PFSK-1 (cell line): ENCODE data around the gene TTYH1.

Experiments used
- FOXP2 ChIP-seq: optimal IDR thresholded peaks from 2 replicates; pipeline ENCODE3; 2011; ENCODE audit warnings: borderline replicate concordance, control low read depth, inconsistent platforms; ENCODE audit not compliant: insufficient read depth; ENCODE audit errors: extremely low read length, extremely low read depth
- POLR2AphosphoS5 ChIP-seq: IDR thresholded peaks from 2 replicates; pipeline ENCODE4 v1.6.1; 2012; ENCODE audit warnings: low read depth, mild to moderate bottlenecking, control low read depth, low read length, moderate library complexity
- SIN3A ChIP-seq: IDR thresholded peaks from 2 replicates; pipeline ENCODE4 v1.6.1; 2012; ENCODE audit warnings: mild to moderate bottlenecking, low read length, moderate library complexity, borderline replicate concordance; ENCODE audit not compliant: insufficient read depth
- TAF1 ChIP-seq: IDR thresholded peaks from 2 replicates; pipeline ENCODE4 v1.6.1; 2012; ENCODE audit warnings: low read length, control low read depth, borderline replicate concordance; ENCODE audit not compliant: insufficient read depth
- TF ChIP-seq, protein P1 (sequence below), 2 experiments: IDR thresholded peaks; 2 replicates each; pipeline versions ENCODE4 v1.6.1 to v1.8.0; 2011 to 2012; ENCODE audit warnings: low read depth in 2 of 2, low read length in 2 of 2, control low read depth in 1 of 2, inconsistent platforms in 1 of 2, mild to moderate bottlenecking in 1 of 2, moderate library complexity in 1 of 2; ENCODE audit not compliant: insufficient read depth in 1 of 2

Gene TTYH1

DNA sequence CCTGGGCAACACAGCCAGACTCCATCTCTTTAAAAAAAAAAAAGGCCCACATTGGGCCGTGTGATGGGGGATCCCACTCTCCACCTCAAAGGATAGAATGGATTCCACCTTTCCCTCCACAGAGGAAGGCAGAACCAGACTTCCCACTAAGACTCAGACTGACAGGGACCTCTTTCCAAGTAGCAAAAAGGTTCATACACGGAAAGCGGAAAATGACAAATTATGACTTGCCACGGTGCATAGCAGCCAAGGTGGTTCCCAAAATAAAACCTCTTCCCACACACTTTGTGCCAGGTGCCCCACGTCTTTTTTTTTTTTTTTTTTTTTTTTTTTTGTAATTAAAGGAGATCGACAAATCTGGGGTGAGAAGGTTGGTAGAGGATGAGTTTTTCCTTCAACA, 14.4 kb upstream of the TTYH1 start:
- TF ChIP-seq TAF1 (no peak), SIN3A (no peak), FOXP2 (no peak), POLR2AphosphoS5 (no peak)
- TF ChIP-seq, protein P1, sequence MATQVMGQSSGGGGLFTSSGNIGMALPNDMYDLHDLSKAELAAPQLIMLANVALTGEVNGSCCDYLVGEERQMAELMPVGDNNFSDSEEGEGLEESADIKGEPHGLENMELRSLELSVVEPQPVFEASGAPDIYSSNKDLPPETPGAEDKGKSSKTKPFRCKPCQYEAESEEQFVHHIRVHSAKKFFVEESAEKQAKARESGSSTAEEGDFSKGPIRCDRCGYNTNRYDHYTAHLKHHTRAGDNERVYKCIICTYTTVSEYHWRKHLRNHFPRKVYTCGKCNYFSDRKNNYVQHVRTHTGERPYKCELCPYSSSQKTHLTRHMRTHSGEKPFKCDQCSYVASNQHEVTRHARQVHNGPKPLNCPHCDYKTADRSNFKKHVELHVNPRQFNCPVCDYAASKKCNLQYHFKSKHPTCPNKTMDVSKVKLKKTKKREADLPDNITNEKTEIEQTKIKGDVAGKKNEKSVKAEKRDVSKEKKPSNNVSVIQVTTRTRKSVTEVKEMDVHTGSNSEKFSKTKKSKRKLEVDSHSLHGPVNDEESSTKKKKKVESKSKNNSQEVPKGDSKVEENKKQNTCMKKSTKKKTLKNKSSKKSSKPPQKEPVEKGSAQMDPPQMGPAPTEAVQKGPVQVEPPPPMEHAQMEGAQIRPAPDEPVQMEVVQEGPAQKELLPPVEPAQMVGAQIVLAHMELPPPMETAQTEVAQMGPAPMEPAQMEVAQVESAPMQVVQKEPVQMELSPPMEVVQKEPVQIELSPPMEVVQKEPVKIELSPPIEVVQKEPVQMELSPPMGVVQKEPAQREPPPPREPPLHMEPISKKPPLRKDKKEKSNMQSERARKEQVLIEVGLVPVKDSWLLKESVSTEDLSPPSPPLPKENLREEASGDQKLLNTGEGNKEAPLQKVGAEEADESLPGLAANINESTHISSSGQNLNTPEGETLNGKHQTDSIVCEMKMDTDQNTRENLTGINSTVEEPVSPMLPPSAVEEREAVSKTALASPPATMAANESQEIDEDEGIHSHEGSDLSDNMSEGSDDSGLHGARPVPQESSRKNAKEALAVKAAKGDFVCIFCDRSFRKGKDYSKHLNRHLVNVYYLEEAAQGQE (IDR thresholded peaks at IDR 0.05; ENCODE audit: insufficient read depth in 1 of 2, low read depth in 2 of 2, low read length in 2 of 2): no peak

DNA sequence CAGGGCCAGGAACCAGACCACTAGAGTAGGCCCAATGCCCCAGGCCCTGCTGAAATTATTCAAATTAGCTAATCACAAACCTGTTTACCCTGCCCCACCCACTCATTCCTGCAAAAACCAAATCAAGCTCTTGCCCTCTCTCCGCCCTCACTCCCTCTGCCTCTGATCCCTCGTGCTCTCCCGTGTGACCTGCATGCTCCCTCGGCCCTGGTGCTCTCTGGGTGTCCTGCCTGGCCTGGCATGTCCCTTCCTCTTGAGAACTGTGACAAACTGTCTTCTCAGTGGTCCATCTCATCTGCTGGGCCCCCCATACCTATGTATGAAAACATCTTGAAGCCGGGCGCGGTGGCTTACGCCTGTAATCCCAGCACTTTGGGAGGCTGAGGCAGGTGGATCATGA, 12.2 kb upstream of the TTYH1 start:
- no peak for TF ChIP-seq FOXP2
- no peak for TF ChIP-seq TAF1
- TF ChIP-seq, protein P1 (IDR thresholded peaks at IDR 0.05; ENCODE audit: insufficient read depth in 1 of 2, low read depth in 2 of 2, low read length in 2 of 2): no peak
- no peak for TF ChIP-seq POLR2AphosphoS5
- no peak for TF ChIP-seq SIN3A

DNA sequence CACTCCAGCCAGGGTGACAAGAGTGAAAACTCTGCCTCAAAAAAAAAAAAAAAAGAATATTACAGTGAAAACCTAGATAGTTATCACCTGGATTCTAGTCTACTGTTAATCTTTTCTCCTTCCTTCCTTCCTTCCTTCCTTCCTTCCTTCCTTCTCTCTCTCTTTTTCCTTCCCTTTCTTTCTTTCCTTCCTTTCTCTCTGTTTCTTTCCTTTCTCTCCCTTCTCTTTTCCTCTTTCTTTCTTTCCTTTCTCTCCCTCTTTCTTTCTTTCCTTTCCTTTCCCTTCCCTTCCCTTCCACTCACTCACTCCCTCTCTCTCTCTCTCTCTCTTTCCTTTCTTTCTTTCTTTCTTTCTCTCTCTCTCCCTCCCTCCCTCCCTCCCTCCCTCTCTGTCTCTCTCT, 9.6 kb upstream of the TTYH1 start:
- TF ChIP-seq FOXP2: no peak
- no peak for TF ChIP-seq SIN3A
- TF ChIP-seq POLR2AphosphoS5: no peak
- TF ChIP-seq, protein P1 (IDR thresholded peaks at IDR 0.05; ENCODE audit: insufficient read depth in 1 of 2, low read depth in 2 of 2, low read length in 2 of 2): no peak
- TF ChIP-seq TAF1: no peak

DNA sequence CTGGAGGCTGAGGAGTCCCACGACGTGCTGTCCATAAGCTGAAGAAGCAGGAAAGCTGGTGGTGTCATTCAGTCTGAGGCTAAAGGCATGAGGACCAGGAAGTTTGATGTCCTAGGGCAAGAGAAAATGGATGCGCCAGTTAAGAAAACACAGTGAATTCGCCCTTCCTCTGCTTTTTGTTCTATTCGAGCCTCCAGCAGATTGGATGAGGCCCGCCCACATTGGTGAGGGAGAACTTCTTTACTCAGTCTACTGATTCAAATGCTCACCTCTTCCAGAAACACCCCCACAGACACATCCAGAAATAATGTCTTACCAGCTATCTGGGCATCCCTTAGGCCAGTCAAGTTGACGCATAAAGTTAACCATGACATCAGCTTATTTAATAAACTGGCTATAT, 7.5 kb upstream of the TTYH1 start:
- TF ChIP-seq FOXP2 (no peak), SIN3A (no peak), TAF1 (no peak), POLR2AphosphoS5 (no peak)
- TF ChIP-seq, protein P1 (IDR thresholded peaks at IDR 0.05; ENCODE audit: insufficient read depth in 1 of 2, low read depth in 2 of 2, low read length in 2 of 2): no peak

DNA sequence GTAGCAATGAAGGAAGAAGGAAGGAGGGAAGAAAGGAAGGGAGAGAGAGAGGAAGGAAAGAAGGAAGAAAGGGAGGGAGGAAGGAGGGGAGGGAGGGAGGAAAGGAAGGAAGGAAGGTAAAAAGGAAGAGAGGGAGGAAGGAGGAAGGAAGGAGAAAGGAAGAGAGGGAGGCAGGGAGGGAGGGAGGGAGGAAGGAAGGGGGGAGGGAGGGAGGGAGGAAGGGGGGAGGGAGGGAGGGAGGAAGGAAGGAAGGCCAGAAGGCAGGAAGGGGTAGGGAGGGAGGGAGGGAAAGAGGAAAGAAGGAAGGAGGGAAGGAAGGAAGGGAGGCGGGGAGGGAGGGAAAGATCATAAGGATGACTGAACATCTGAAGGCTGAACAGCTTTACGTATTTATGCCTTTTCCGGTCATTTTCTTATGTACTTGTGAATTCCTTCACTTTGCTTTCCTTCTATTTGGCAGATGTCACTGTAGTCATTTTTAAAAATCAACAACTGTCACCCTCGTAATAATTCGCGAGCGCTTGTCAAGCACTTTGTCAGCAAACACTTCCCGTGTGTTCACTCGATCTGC, 6.7 kb upstream of the TTYH1 start:
- TF ChIP-seq TAF1: no peak
- TF ChIP-seq FOXP2: no peak
